NCI-H1048 (cell line): ENCODE data around the gene CLASP1.
A peak's percentile ranks its signal among the peaks of the same experiment; 100 is the strongest.

Source experiments
- DNase-seq: peaks from one replicate; lab custom pipeline; 2025; lab: John Stamatoyannopoulos, UW

CLASP1 gene

DNA sequence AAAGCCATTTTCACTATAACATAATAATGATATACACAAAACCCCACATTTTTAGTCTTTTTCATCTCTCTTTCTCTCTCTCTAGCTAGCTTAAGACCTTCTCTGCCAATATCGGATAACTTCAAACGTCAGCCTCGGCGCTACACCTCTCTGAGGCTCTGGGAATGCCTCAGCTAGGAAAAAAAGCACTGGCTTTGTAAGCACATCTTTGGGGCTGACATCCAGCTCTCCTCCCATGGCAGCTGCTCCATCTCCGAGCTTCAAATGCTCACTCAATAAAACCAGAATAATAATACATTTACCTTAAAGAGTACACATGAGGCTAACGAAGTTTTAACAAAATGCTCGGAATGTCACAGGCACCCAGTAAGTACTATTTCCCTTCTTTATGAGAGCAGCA, 107.8 kb downstream of the CLASP1 start:
- DNase-seq = no peak

DNA sequence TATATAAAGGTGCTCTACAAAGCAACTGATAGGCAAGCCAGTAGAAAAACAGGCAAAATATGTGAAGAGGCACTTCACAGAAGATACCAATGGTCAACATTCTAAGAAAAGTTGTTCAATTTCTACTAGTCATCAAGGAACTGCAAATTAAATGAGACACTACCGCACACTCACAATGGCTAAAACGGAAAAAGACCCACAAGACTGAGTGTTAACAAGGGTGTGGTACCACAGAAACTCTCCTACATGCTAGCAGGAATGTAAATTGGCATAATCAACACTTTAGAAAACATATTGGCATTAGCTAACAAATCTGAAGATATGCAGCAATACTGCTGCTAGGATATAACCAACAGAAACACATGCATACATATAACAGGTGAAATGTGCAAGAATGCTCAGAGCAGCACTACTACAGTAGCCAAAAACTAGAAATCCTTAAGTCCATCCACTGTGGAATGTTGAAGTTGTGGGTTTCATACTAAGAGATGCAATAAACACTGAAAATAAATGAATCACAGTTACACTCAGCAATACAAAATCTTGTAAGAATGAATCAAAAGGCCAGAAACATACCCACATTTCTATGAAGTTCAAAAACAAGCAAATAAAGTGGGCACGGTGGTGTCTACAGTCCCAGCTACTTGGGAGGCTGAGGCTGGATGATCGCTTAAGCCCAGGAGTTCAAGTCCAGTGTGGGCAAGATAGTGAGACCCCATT, 109.4 kb downstream of the CLASP1 start:
- DNase-seq = no peak

GRCh38 chr2:121536850-121537557, 112.3 kb downstream of the CLASP1 start:
- DNase-seq = no peak

DNA sequence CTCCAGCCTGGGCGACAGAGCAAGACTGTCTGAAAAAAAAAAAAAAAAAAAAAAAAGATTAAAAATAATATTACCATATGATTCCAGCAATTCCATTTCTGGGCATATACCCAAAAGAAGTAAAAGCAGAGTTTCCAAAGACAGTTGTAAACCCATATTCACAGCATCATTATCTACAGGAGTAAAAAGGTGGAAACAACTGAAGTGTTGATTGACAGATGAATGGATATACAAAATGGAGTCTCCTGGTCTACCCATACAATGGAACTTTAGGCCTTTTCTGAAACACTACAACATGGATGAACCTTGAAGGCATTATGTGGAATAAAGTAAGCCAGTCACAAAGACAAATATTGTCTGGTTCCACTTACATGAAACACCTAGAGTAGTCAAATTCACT, 112.9 kb downstream of the CLASP1 start:
- DNase-seq = no peak

- no peak for DNase-seq
These were observed 115.3 kb downstream of the CLASP1 start for GRCh38 chr2:121534007-121534406.

GRCh38 chr2:121532894-121533293, 116.4 kb downstream of the CLASP1 start:
- DNase-seq = no peak

DNA sequence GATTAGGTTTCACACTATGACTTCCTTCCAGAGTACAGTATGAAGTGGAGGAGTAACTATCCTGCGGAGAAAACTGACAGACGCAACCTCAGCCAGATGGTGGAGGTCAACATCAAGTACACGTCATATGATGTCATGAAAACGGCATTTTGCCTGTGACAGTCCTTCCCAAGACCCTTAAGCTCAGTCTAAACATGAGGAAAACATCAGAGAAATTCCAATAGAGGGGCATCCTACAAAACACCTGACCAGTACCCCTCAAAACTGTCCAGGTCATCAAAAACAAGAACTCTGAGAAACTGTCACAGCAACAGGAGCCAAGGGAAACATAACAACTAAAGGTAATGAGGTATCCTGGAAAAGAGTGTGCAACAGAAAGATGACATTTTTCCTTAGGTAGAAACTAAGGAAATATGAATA, 116.9 kb downstream of the CLASP1 start:
- no peak for DNase-seq

- peak; percentile 63 for DNase-seq
These were observed 119.0 kb downstream of the CLASP1 start for GRCh38 chr2:121530212-121530705.

DNA sequence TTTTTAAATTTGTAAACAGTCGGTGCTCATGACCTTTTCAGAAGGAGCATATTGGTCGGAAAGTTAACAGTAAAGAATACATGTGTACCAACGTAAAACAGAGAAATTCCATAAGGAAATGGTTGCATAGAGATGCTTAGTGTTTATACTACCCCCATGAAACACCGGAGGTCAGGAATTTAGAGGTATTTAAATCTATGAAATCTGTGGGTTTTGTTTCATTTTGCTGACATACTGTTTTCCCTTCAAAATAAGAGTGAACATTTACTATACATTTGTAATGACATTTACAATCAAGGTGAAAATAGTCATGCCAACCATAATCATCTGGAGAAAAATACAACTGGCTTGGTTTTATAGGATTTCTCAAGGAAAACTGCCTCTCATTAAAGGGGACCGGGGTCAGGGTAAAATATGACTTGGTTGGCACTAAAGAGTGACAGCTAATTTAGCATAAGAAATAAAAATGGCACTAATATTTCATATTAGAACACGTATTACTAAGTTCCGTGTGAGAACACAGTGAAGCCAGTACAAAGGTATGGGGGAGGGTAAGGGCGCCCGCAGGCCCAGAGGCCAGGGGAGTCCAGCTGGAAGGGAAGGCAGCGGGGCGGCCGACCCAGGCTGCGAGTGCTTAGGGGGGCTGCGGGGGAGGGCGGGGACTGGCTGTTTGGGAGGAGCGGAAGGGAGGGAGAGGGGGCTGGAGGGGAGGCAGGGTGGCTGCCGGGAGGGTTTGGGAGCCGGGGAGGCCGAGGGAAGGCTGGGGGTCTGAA, 119.6 kb downstream of the CLASP1 start:
- peak; percentile 35 for DNase-seq

GRCh38 chr2:121527009-121527682, 122.1 kb downstream of the CLASP1 start:
- no peak for DNase-seq

DNA sequence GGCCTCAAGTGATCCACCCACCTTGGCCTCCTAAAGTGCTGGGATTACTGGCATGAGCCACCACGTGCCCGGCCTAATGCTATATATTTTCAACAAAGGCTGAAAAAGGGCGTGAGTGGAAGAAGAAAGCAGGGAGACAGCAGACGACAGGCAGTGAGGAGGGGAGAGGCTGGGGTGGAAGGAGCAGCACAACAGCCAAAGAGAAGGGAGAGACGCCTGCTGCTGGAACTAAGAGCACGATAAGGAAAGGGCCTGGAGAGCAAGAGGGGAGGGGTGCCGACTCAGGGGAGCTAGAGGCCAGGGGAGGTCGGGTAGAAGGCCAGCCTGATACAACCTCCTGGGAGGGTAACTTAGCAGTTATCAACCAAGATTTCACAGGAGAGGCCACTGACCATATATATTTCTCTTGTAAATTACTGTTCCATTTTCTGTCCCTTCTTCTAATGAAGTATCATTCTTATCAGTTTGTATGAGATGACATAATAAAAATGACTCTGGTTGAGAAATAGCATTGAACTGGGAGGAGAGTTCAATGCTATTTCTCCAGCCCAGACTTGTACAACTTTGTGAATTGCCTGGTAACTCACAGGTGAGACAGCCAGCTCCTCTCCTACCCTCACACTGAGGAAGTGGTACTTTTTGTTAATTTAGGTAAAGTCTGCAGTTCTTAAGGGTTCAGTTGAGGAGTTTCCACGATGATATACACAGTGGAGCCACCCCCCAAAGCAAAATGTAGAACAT, 124.4 kb downstream of the CLASP1 start:
- DNase-seq = no peak

DNA sequence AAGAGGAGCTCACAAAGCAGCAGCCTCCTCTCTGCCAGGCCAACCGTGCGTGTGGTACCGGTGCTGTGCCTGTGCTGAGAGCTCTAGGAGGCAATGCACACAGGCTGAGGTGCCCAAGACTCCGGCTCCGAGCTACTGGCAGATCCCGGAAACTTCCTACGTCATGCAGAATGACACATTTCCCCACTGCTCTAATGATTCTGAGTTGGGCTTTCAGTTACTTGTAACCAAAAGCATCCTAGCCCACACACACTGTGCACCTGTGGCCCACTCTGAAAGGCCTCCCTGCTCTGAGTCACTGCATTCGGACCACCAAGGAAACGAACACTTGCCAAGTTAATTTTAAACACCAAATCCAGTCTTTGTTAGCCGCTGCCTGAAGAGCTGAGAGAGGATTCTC, 127.9 kb downstream of the CLASP1 start:
- DNase-seq = no peak

GRCh38 chr2:121520641-121520994, 128.6 kb downstream of the CLASP1 start:
- DNase-seq = no peak

- no peak for DNase-seq
These were observed 129.3 kb downstream of the CLASP1 start for GRCh38 chr2:121519732-121520640.

DNA sequence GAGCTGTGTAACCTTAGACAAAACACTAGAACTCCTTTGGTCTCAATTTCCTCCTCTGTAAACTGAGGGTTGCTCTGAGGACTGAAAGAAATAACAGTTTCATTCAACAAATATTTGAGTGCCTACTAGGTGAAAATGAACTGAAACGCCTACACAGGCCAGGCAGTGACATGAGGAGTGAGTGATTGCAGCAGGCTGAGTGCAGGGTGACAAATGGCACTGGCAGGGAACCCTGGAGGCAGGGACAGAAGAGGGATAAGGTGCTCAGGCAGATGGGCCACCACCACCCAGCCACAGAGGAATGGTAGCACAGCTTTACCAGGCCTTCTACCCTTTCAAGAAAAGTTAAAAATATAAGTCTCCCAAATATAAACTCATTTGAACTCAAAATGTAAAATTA, 130.1 kb downstream of the CLASP1 start:
- DNase-seq = no peak

DNA sequence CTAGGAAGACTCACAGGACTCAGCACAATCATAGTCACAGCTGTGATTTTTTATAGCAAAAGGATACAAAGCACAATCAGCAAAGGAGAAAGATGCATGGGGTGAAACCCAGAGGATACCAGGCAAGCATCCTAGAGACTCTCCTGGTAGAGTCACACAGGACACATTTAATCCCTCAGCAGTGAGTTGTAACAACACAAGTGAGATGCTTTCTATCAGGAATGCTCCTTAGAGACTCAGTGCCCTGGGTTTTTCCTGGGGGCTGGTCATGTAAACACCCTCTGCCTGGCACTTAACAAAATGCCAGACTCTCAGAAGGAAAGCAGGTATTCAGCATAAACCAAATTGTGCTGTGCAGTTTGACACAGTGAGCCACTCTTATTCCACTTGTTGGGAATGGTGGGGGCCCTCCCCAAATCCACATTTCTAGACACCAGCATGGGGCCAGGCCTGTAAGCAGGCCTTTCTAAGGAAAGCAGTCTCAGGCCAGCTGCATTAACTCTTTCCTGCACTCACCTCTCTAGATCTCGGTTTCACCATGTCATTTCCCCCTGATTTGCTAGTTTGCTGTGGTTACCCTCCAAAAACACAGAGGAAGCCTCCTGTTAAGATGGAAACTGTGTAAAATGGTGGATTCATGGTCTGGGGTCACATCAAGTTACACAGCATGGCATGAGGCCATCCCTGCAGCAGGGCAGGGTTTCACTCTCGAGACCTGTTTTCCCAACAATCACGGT, 135.5 kb downstream of the CLASP1 start:
- no peak for DNase-seq

DNA sequence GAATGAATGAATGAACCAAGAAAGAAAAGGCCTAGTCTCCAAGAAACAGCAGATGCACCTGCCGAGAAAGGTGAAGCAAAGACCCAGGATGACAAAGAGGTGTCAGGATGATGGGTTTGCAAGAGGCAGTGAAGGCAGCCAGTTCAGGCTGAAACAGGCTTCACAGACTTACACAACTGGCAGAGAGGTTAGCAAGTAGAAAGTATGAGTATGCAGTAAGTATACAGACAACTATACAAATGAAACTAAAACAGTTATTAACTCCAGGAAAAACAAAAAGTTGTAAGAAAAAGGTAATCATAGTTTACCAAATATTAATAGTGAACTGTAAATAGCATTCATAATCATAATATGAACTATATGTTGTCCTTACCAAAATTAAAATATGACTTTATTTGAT, 138.4 kb downstream of the CLASP1 start:
- DNase-seq = no peak

GRCh38 chr2:121506621-121507020, 142.6 kb downstream of the CLASP1 start:
- DNase-seq = no peak

DNA sequence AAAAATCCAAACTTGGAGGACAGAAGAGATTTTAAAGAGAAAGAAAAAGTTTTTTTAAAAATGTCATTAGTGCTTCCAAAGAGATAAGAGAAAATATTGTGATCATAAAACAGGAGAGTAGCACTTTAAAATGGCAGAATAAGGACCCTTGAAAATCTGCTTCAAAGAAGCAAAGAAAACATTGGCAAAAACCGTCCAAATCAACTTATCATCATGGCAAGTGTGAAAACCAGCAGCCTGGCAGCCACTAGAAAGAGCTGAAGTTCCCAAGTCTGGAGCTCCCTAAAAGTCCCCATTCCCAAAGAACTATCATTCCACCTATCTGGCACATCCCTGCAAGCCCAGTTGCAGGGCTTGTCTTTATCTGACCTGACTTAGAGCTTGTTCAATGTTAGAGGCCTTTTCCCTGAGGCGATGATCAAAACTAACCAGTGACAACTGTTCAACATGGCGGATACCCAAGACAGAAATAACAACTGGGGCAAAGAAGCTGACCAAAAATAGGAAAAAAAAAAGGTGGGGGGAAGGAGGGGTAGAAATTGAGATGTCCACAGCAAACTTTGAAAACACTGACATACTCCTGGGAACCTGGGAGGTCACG, 143.2 kb downstream of the CLASP1 start:
- no peak for DNase-seq
